GM19035 (cell line): ENCODE data around the gene ATG14.
A peak's percentile ranks its signal among the peaks of the same experiment; 100 is the strongest.
"Not testable (repeated sequence)": the region's sequence is repeated elsewhere in the genome, so short reads cannot be mapped to it uniquely, and the experiment has no call there.

Source experiments
- ATAC-seq: cut with Tn5 transposase; IDR thresholded peaks from one replicate; pipeline ENCODE4 v1.9.1; 2021; ENCODE audit not compliant: unreplicated experiment

Gene ATG14

GRCh38 chr14:55434805-55435174, 23.2 kb upstream of the ATG14 start:
- no peak for ATAC-seq

- no peak for ATAC-seq
These were observed 22.5 kb upstream of the ATG14 start for GRCh38 chr14:55433880-55434804.

GRCh38 chr14:55432628-55433027, 21.0 kb upstream of the ATG14 start:
- ATAC-seq = no peak

GRCh38 chr14:55430024-55430690, 18.5 kb upstream of the ATG14 start:
- ATAC-seq = peak; percentile 76

GRCh38 chr14:55427439-55427838, 15.8 kb upstream of the ATG14 start:
- ATAC-seq = no peak

GRCh38 chr14:55426891-55427290, 15.3 kb upstream of the ATG14 start:
- no peak for ATAC-seq

- no peak for ATAC-seq
These were observed 13.5 kb upstream of the ATG14 start for GRCh38 chr14:55425091-55425490.

GRCh38 chr14:55423969-55424368, 12.3 kb upstream of the ATG14 start:
- no peak for ATAC-seq

GRCh38 chr14:55422338-55422737, 10.7 kb upstream of the ATG14 start:
- ATAC-seq = not testable (repeated sequence)

- no peak for ATAC-seq
These were observed 8.0 kb upstream of the ATG14 start for GRCh38 chr14:55419663-55420062.

- ATAC-seq = no peak
These were observed 6.8 kb upstream of the ATG14 start for GRCh38 chr14:55418411-55418810.

GRCh38 chr14:55417955-55418354, 6.3 kb upstream of the ATG14 start:
- no peak for ATAC-seq

GRCh38 chr14:55416866-55417265, 5.2 kb upstream of the ATG14 start:
- ATAC-seq = no peak

GRCh38 chr14:55414551-55414950, 2.9 kb upstream of the ATG14 start:
- ATAC-seq = no peak

- no peak for ATAC-seq
These were observed 1.0 kb upstream of the ATG14 start for GRCh38 chr14:55412676-55413075.

- no peak for ATAC-seq
These were observed 754 bp downstream of the ATG14 start for GRCh38 chr14:55410876-55411275.

GRCh38 chr14:55404173-55404854, 7.3 kb downstream of the ATG14 start:
- no peak for ATAC-seq

GRCh38 chr14:55401751-55402150, 9.9 kb downstream of the ATG14 start:
- ATAC-seq = no peak

- ATAC-seq = no peak
These were observed 11.8 kb downstream of the ATG14 start for GRCh38 chr14:55399852-55400251.

GRCh38 chr14:55399183-55399582, 12.4 kb downstream of the ATG14 start:
- ATAC-seq = no peak

GRCh38 chr14:55398679-55399078, 13.0 kb downstream of the ATG14 start:
- no peak for ATAC-seq

- no peak for ATAC-seq
These were observed 22.3 kb downstream of the ATG14 start for GRCh38 chr14:55389330-55389729.
